GM10248 (cell line): Measurements from ENCODE around the gene KRT34.
"Not testable (repeated sequence)": the region's sequence is repeated elsewhere in the genome, so short reads cannot be mapped to it uniquely, and the experiment has no call there.

Experiments used
- CTCF ChIA-PET: fragments of 300-600 bp; sonication (Branson Sonifier 250); formaldehyde crosslinking; extraction: SDS; loops from one replicate; lab custom pipeline; 2021; ENCODE audit warnings: antibody characterized with exemption; lab: Yijun Ruan, JAX
- POLR2A ChIA-PET: fragments of 350-650 bp; sonication (Branson Sonifier 250); formaldehyde crosslinking; extraction: SDS; loops from one replicate; lab custom pipeline; 2020; ENCODE audit warnings: antibody characterized with exemption; lab: Yijun Ruan, JAX
- DNase-seq: peaks from one replicate; pipeline ENCODE4 v3.0.0; 2012; ENCODE audit errors: extremely low spot score
- CTCF ChIP-seq: IDR thresholded peaks from 2 replicates; pipeline ENCODE4 v1.5.1; 2012; ENCODE audit warnings: mild to moderate bottlenecking, low read depth; ENCODE audit errors: extremely low read depth, missing control alignments, control extremely low read depth

Gene KRT34

GRCh38 chr17:41395611-41396010, 13.5 kb upstream of the KRT34 start:
- POLR2A ChIA-PET: no interaction called here
- TF ChIP-seq CTCF: no peak
- CTCF ChIA-PET: interaction anchor here (1.0 kb wide), 1 partner anchor 8 kb away, joined by 3 read pairs; no protein-coding TSS in a partner anchor
- DNase-seq: no peak

GRCh38 chr17:41395044-41395443, 12.9 kb upstream of the KRT34 start:
- CTCF ChIA-PET, POLR2A ChIA-PET, DNase-seq: not testable (repeated sequence)

- CTCF ChIA-PET: no interaction called here
Measured at GRCh38 chr17:41394254-41394996, 12.3 kb upstream of the KRT34 start.

GRCh38 chr17:41393826-41394225, 11.7 kb upstream of the KRT34 start:
- POLR2A ChIA-PET: no interaction called here
- CTCF ChIA-PET: no interaction called here
- no peak for TF ChIP-seq CTCF

More at GRCh38 chr17:41394254-41394996, 12.3 kb upstream of the KRT34 start:
- TF ChIP-seq CTCF: no peak
- DNase-seq: no peak
- POLR2A ChIA-PET: no interaction called here

GRCh38 chr17:41393294-41393693, 11.2 kb upstream of the KRT34 start:
- TF ChIP-seq CTCF: no peak
- no peak for DNase-seq
- ChIA-PET POLR2A (no interaction called here), CTCF (no interaction called here)

More at GRCh38 chr17:41393826-41394225, 11.7 kb upstream of the KRT34 start:
- no peak for DNase-seq

- no peak for DNase-seq
- no peak for TF ChIP-seq CTCF
- ChIA-PET POLR2A (no interaction called here), CTCF (interaction anchor here (2.0 kb wide), 1 partner anchor 536 kb away, joined by 4 read pairs; no protein-coding TSS in a partner anchor)
Measured at GRCh38 chr17:41392278-41392677, 10.2 kb upstream of the KRT34 start.

GRCh38 chr17:41391535-41391934, 9.4 kb upstream of the KRT34 start:
- ChIA-PET POLR2A (no interaction called here), CTCF (interaction anchor here (1.0 to 2.0 kb wide), 3 partner anchors 10 to 535 kb away, joined by 3 to 4 read pairs (median 3); no protein-coding TSS in a partner anchor)
- no peak for DNase-seq
- TF ChIP-seq CTCF: no peak
